ENCODE measurements around the gene TIAM1.
A peak's percentile ranks its signal among the peaks of the same experiment; 100 is the strongest.

The TIAM1 gene

GRCh38 chr21:31343030-31343510 lies 991 bp downstream of the TIAM1 start:
- DNase-seq, result no peak
- H3K36me3 Mint-ChIP-seq (ENCODE audit: low read depth), result peaks cover 11% of the 10 kb centered on the region
- peaks cover 64% of the 10 kb centered on the region for H3K4me1 Mint-ChIP-seq
- peak overlapping the region; percentile 84 for H3K27ac Mint-ChIP-seq
- no peaks in the 10 kb centered on the region for H3K9me3 Mint-ChIP-seq
- no peak for ATAC-seq
- peak overlapping the region; percentile 93 for H3K4me3 Mint-ChIP-seq
- peaks cover 11% of the 10 kb centered on the region for H3K27me3 Mint-ChIP-seq

DNA sequence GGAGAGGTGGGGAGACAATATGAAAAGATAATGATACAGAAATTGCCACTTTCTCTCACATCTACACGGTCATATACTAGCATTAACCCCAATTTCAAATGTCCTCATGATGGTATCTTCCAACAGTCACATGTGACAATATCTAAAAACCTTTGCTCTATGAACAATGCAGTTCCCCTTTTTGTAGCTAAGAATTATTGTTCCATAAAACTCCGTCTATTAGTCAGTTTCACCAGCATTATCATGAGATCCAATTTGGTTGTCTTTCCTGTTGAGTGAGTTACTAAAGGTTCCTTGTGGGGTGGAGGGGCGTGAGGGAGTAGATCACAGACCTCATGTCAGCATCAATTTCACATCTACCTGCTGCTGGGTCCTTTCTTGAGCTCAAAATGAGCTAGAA lies 1.7 kb downstream of the TIAM1 start:
- Mint-ChIP-seq H3K27ac (peak overlapping the region; percentile 84), H3K36me3 (ENCODE audit: low read depth) (peaks cover 15% of the 10 kb centered on the region), H3K4me1 (peaks cover 64% of the 10 kb centered on the region), H3K9me3 (no peaks in the 10 kb centered on the region), H3K4me3 (peak overlapping the region; percentile 93), H3K27me3 (peaks cover 11% of the 10 kb centered on the region)
- DNase-seq, result no peak
- ATAC-seq, result peak; percentile 12

GRCh38 chr21:31340942-31341487 lies 3.0 kb downstream of the TIAM1 start:
- peak overlapping the region; percentile 90 for H3K27ac Mint-ChIP-seq
- peak overlapping the region; percentile 76 for H3K4me3 Mint-ChIP-seq
- peaks cover 11% of the 10 kb centered on the region for H3K27me3 Mint-ChIP-seq
- H3K36me3 Mint-ChIP-seq (ENCODE audit: low read depth), result peaks cover 19% of the 10 kb centered on the region
- peaks cover 72% of the 10 kb centered on the region for H3K4me1 Mint-ChIP-seq
- DNase-seq, result no peak
- no peaks in the 10 kb centered on the region for H3K9me3 Mint-ChIP-seq
- peak; percentile 12 for ATAC-seq

DNA sequence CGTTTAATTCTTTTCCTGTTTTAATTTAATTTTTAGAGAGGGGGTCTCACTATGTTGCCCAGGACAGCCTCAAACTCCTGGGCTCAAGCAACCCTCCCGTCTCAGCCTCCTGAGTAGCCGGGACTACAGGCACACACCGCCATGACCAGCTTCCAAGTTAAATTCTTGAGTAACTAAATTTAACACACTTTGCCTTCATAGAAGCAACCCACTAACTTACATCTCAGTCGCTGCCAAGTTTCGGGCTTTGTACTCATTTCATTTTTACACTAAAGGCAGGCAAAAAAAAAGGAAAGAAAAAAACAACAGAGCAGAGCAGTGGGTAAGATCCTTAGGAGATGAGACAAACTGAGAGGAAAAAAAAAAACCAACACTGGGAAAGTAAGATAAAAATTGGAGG lies 3.5 kb downstream of the TIAM1 start:
- peaks cover 77% of the 10 kb centered on the region for H3K4me1 Mint-ChIP-seq
- H3K4me3 Mint-ChIP-seq, result peak overlapping the region; percentile 76
- H3K9me3 Mint-ChIP-seq, result no peaks in the 10 kb centered on the region
- ATAC-seq (no peak), DNase-seq (no peak)
- H3K27ac Mint-ChIP-seq, result peak overlapping the region; percentile 90
- peaks cover 19% of the 10 kb centered on the region for H3K36me3 Mint-ChIP-seq (ENCODE audit: low read depth)
- peaks cover 11% of the 10 kb centered on the region for H3K27me3 Mint-ChIP-seq

GRCh38 chr21:31339721-31340120 lies 4.3 kb downstream of the TIAM1 start:
- H3K36me3 Mint-ChIP-seq (ENCODE audit: low read depth), result peaks cover 24% of the 10 kb centered on the region
- DNase-seq (no peak), ATAC-seq (no peak)
- H3K9me3 Mint-ChIP-seq, result no peaks in the 10 kb centered on the region
- peaks cover 11% of the 10 kb centered on the region for H3K27me3 Mint-ChIP-seq
- peak overlapping the region; percentile 90 for H3K27ac Mint-ChIP-seq
- peaks cover 76% of the 10 kb centered on the region for H3K4me1 Mint-ChIP-seq
- H3K4me3 Mint-ChIP-seq, result peak overlapping the region; percentile 1

DNA sequence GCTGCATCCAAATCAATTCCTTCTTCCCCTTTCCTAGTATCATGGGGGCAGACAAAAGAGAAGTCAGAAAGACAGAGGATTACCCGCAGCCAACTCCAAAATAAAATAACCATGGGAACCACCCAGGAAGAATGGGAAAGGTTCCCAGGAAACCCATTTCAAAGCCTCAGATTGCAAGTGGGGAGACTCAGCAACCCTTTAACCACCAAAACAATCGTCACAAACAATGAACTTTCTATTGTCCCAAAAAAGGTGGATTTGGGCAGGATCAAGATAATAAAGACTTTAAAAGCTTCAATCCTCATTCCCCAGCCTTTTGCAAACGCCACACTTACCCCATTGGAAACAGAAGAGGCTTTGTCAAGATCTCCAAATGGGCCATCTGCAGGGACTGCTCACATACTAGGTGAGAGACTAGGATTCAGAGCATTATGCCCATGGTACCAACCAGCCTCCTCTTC lies 5.1 kb downstream of the TIAM1 start:
- no peak overlapping the region for H3K27ac Mint-ChIP-seq
- H3K36me3 Mint-ChIP-seq (ENCODE audit: low read depth), result peaks cover 30% of the 10 kb centered on the region
- H3K27me3 Mint-ChIP-seq, result peaks cover 7% of the 10 kb centered on the region
- no peak for DNase-seq
- no peak overlapping the region for H3K4me3 Mint-ChIP-seq
- H3K4me1 Mint-ChIP-seq, result peaks cover 75% of the 10 kb centered on the region
- no peak for ATAC-seq
- no peaks in the 10 kb centered on the region for H3K9me3 Mint-ChIP-seq

DNA sequence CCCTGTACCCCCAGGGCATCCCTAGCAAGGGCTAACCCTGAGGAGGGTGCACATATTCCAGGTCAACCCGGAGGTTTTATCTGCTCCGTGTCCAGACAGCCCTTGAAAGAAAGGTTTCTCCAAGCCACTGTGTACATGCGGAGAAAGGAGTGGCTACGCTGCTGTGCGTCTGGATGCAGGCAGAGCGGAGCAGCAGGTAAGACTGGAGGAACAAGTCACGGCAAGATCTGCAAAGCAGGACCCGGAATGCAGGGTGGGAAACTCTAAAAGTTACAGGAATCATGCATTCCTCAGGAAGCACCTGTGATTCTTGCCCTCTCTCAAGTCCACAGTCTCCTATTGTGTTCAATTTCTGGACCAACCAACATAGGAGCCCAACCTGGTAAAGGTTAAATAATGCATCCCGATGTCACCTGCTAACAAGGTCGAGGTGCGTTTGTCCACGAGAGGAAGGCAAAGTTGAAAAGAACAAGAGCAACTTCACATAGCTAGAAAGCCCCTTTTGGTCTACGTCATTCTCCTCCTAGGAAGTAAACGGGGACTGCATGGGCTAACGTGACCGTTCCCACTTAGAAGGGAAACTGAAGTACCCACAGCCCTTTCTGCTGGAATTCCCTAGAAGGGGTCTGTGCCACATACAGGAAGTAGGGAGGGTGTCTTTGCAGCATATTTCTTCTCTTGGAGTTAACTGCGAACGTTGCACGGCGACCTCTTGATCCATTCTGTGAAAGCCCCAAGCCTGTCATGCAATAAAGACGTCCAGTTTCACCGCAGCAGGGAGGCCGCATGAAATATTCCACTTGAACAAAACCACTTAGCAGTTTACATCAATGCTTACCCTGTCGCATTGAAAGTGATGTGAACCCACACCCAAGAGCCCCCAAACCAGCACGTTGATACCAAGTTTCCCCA lies 5.8 kb downstream of the TIAM1 start:
- H3K4me3 Mint-ChIP-seq, result no peak overlapping the region
- DNase-seq (no peak), ATAC-seq (no peak)
- H3K36me3 Mint-ChIP-seq (ENCODE audit: low read depth), result peaks cover 33% of the 10 kb centered on the region
- H3K9me3 Mint-ChIP-seq, result no peaks in the 10 kb centered on the region
- H3K4me1 Mint-ChIP-seq, result peaks cover 76% of the 10 kb centered on the region
- H3K27ac Mint-ChIP-seq, result no peak overlapping the region
- peaks cover 5% of the 10 kb centered on the region for H3K27me3 Mint-ChIP-seq

DNA sequence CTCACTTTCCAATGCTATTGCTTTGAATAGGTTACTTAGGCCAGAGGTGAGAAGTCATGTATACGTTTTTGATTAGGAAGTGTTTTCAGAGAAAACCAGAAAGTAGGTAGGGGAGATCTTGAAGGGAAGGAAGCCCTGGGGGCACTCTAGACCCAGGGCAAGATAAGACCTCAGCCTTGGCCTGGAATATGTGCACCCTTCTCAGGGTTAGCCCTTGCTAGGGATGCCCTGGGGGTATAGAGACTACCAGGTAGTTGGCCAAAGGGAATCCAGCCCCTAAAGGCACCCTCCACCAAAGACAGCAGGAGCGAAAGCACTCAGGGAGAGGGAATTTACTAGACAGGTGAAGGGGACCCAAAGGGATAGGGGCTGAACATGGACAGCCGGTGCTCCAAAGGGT lies 7.0 kb downstream of the TIAM1 start:
- H3K36me3 Mint-ChIP-seq (ENCODE audit: low read depth), result peaks cover 33% of the 10 kb centered on the region
- ATAC-seq (no peak), DNase-seq (no peak)
- no peaks in the 10 kb centered on the region for H3K9me3 Mint-ChIP-seq
- peaks cover 73% of the 10 kb centered on the region for H3K4me1 Mint-ChIP-seq
- H3K4me3 Mint-ChIP-seq, result no peak overlapping the region
- no peaks in the 10 kb centered on the region for H3K27me3 Mint-ChIP-seq
- no peak overlapping the region for H3K27ac Mint-ChIP-seq

DNA sequence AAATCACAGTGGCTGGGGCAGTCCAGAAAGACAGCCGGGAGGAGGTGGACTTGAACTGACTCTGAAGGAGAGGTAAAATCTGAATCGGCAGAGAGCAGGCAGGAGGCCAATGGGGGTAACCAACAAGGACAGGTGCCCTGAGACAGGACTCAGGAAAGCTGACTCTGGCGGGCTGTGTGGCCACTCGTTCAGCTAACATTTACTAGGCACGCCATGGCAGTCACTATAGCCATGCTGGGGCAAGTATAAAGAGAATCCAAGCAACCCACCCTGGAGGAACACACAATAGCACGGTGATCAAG lies 7.4 kb downstream of the TIAM1 start:
- no peaks in the 10 kb centered on the region for H3K9me3 Mint-ChIP-seq
- peak overlapping the region; percentile 64 for H3K27ac Mint-ChIP-seq
- no peaks in the 10 kb centered on the region for H3K27me3 Mint-ChIP-seq
- no peak for ATAC-seq
- peaks cover 33% of the 10 kb centered on the region for H3K36me3 Mint-ChIP-seq (ENCODE audit: low read depth)
- no peak overlapping the region for H3K4me3 Mint-ChIP-seq
- DNase-seq, result no peak
- peaks cover 74% of the 10 kb centered on the region for H3K4me1 Mint-ChIP-seq

DNA sequence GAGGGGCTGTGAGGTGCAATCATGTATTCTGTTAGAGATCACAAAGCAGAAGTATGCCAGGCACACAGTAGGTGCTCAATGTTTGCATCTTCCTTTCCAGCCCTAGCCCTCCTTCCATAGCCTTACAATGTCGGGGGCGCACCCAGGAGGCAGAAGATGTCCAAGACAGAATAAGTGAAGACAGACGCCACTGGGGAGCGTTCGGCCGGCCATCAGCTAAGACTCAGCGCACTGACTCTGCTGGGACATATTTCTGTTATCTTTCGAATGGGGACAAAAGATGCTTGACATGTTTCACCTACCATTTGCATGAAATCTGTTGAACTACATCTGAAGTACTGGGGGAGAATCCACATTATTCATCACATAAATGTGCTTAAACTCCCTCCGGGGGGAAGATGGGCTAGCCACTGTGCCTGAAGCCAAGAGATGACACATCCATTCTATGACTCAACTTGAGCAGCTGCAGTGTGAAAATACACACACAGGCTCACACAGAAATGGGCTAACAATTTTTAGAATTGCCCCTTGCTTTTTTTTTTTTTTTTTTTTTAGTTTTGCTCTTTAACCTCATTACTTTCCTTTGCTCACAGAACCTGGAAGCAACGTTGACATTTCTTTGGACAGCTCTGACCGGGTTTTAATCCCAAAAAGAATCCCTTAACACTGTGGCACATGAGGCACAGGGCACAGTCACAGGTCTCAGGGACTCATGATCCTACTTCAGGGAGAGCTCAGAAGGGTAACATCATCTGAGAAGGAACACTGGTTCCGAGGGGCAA lies 7.9 kb downstream of the TIAM1 start:
- Mint-ChIP-seq H3K4me1 (peaks cover 70% of the 10 kb centered on the region), H3K27ac (peak overlapping the region; percentile 64), H3K9me3 (no peaks in the 10 kb centered on the region), H3K4me3 (no peak overlapping the region), H3K27me3 (no peaks in the 10 kb centered on the region), H3K36me3 (ENCODE audit: low read depth) (peaks cover 35% of the 10 kb centered on the region)
- DNase-seq, result peak; percentile 34
- ATAC-seq, result peak; percentile 86

GRCh38 chr21:31334648-31335121 lies 9.4 kb downstream of the TIAM1 start:
- H3K4me3 Mint-ChIP-seq, result no peak overlapping the region
- H3K27ac Mint-ChIP-seq, result no peak overlapping the region
- H3K36me3 Mint-ChIP-seq (ENCODE audit: low read depth), result peaks cover 45% of the 10 kb centered on the region
- H3K9me3 Mint-ChIP-seq, result peaks cover 6% of the 10 kb centered on the region
- no peaks in the 10 kb centered on the region for H3K27me3 Mint-ChIP-seq
- DNase-seq, result no peak
- ATAC-seq, result no peak
- peaks cover 55% of the 10 kb centered on the region for H3K4me1 Mint-ChIP-seq

- Mint-ChIP-seq H3K4me1 (peaks cover 53% of the 10 kb centered on the region), H3K27me3 (no peaks in the 10 kb centered on the region), H3K36me3 (ENCODE audit: low read depth) (peaks cover 33% of the 10 kb centered on the region), H3K27ac (peak overlapping the region; percentile 65), H3K9me3 (peaks cover 6% of the 10 kb centered on the region), H3K4me3 (no peak overlapping the region)
- DNase-seq (no peak), ATAC-seq (peak; percentile 41)
Observed at GRCh38 chr21:31332525-31332924, 11.5 kb downstream of the TIAM1 start.

DNA sequence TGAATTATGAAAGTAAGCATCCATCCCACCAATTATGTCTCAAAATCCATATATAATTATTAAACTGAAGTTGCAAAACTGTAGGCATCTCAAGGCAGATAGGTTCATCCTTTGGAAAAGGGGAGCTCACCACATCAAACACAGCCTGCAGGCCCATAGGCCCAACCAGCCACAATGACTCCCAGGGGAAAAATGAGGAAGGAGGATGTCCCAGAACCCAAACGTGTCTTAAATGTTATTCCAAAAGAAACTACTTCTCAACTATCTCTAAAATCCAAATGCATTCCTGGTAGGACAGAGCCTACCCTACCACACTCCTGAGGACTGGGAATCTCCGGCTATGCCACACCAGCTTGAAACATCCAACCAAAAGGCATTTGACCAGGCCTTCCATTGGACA lies 12.8 kb downstream of the TIAM1 start:
- H3K4me3 Mint-ChIP-seq, result no peak overlapping the region
- DNase-seq (no peak), ATAC-seq (no peak)
- no peak overlapping the region for H3K27ac Mint-ChIP-seq
- H3K4me1 Mint-ChIP-seq, result peaks cover 57% of the 10 kb centered on the region
- peaks cover 6% of the 10 kb centered on the region for H3K9me3 Mint-ChIP-seq
- no peaks in the 10 kb centered on the region for H3K27me3 Mint-ChIP-seq
- H3K36me3 Mint-ChIP-seq (ENCODE audit: low read depth), result peaks cover 29% of the 10 kb centered on the region

DNA sequence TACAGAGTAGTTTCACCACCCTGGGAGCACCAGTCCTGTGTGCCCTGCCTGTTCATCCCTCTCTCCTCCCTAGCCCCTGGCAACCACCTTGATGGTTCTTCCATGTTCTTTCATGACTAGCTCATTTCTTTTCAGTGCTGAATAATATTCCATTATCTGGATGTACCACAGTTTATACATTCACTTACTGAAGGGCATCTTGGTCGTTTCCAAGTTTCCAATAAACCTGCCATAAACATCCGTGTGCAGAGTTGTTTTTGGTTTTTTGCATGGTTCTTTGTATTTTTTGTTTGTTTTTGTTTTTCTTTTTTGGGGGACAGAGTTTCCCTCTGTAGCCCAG lies 13.9 kb downstream of the TIAM1 start:
- Mint-ChIP-seq H3K9me3 (peaks cover 6% of the 10 kb centered on the region), H3K27ac (no peak overlapping the region), H3K4me1 (peaks cover 54% of the 10 kb centered on the region), H3K4me3 (no peak overlapping the region), H3K36me3 (ENCODE audit: low read depth) (peaks cover 30% of the 10 kb centered on the region), H3K27me3 (no peaks in the 10 kb centered on the region)
- ATAC-seq (no peak), DNase-seq (no peak)

Data from activated naive CD8-positive, alpha-beta T cell treated with anti-CD3 and anti-CD28 coated beads, Interleukin-2, amount 50 U/mL, for 24 hours (primary cell).